ENCODE data around the gene RAB37.

Gene RAB37

GRCh38 chr17:74763565-74764387, 26.7 kb downstream of the RAB37 start:
- no peak overlapping the region for H3K4me3 ChIP-seq (ENCODE audit: control insufficient read depth, low read depth, low read length)

GRCh38 chr17:74764751-74765286, 27.8 kb downstream of the RAB37 start:
- TF ChIP-seq, protein P1, sequence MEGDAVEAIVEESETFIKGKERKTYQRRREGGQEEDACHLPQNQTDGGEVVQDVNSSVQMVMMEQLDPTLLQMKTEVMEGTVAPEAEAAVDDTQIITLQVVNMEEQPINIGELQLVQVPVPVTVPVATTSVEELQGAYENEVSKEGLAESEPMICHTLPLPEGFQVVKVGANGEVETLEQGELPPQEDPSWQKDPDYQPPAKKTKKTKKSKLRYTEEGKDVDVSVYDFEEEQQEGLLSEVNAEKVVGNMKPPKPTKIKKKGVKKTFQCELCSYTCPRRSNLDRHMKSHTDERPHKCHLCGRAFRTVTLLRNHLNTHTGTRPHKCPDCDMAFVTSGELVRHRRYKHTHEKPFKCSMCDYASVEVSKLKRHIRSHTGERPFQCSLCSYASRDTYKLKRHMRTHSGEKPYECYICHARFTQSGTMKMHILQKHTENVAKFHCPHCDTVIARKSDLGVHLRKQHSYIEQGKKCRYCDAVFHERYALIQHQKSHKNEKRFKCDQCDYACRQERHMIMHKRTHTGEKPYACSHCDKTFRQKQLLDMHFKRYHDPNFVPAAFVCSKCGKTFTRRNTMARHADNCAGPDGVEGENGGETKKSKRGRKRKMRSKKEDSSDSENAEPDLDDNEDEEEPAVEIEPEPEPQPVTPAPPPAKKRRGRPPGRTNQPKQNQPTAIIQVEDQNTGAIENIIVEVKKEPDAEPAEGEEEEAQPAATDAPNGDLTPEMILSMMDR (conservative IDR thresholded peaks at IDR 0.05; ENCODE audit: control insufficient read depth, insufficient read depth, low read depth, low read length), result no peak
- H3K4me3 ChIP-seq (ENCODE audit: control insufficient read depth, low read depth, low read length), result no peak overlapping the region
- no peak for DNase-seq (ENCODE audit: low read depth)

More at GRCh38 chr17:74763565-74764387, 26.7 kb downstream of the RAB37 start:
- TF ChIP-seq, protein P1 (conservative IDR thresholded peaks at IDR 0.05; ENCODE audit: control insufficient read depth, insufficient read depth, low read depth, low read length), result no peak
- no peak for DNase-seq (ENCODE audit: low read depth)

DNA sequence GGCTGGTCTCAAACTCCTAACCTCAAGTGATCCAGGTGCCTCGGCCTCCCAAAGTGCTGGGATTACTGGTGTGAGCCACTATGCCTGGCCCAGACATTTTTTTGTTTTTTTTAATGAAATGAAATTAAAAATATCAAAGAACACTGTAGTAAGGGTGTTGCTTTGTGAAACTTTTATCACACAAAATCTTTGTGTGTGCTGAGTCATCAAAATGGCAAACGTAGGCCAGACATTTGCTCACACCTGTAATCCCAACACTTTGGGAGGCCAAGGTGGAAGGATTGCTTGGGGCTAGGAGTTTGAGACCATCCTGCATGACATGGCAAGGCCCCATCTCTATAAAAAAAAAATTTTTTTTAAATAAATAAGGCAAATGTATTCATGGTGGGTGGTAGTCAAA, 29.4 kb downstream of the RAB37 start:
- DNase-seq (ENCODE audit: low read depth), result no peak
- H3K4me3 ChIP-seq (ENCODE audit: control insufficient read depth, low read depth, low read length), result no peak overlapping the region
- TF ChIP-seq, protein P1 (conservative IDR thresholded peaks at IDR 0.05; ENCODE audit: control insufficient read depth, insufficient read depth, low read depth, low read length), result no peak

- no peak overlapping the region for H3K4me3 ChIP-seq (ENCODE audit: control insufficient read depth, low read depth, low read length)
- TF ChIP-seq, protein P1 (conservative IDR thresholded peaks at IDR 0.05; ENCODE audit: control insufficient read depth, insufficient read depth, low read depth, low read length), result no peak
These were observed 30.1 kb downstream of the RAB37 start for GRCh38 chr17:74767111-74767516.

DNA sequence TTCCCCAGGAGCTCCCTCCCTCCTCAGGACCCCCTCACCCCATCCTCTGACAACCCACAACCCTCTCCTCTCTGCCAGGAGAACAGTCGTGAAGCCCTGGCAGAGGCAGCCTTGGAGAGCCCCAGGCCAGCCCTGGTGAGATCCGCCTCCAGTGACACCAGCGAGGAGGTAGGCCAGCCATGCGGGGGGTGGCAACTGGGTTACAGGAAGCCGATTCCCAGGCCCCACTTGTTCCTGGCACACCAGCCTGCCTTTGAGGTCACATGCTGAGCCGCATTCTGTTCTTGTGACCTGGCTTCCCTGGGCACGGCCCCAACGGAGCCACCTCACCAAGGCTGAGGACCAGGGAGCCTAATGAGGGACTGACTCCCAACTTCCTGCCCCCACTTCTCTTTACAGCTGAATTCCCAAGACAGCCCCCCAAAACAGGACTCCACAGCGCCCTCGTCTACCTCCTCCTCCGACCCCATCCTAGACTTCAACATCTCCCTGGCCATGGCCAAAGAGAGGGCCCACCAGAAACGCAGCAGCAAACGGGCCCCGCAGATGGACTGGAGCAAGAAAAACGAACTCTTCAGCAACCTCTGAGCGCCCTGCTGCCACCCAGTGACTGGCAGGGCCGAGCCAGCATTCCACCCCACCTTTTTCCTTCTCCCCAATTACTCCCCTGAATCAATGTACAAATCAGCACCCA, 31.2 kb downstream of the RAB37 start:
- TF ChIP-seq, protein P1 (conservative IDR thresholded peaks at IDR 0.05; ENCODE audit: control insufficient read depth, insufficient read depth, low read depth, low read length), result no peak
- peak; percentile 81 for DNase-seq (ENCODE audit: low read depth)
- H3K4me3 ChIP-seq (ENCODE audit: control insufficient read depth, low read depth, low read length), result no peak overlapping the region

More at GRCh38 chr17:74767111-74767516, 30.1 kb downstream of the RAB37 start:
- no peak for DNase-seq (ENCODE audit: low read depth)

DNA sequence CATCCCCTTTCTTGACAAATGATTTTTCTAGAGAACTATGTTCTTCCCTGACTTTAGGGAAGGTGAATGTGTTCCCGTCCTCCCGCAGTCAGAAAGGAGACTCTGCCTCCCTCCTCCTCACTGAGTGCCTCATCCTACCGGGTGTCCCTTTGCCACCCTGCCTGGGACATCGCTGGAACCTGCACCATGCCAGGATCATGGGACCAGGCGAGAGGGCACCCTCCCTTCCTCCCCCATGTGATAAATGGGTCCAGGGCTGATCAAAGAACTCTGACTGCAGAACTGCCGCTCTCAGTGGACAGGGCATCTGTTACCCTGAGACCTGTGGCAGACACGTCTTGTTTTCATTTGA, 31.7 kb downstream of the RAB37 start:
- TF ChIP-seq, protein P1 (conservative IDR thresholded peaks at IDR 0.05; ENCODE audit: control insufficient read depth, insufficient read depth, low read depth, low read length), result no peak
- no peak for DNase-seq (ENCODE audit: low read depth)
- H3K4me3 ChIP-seq (ENCODE audit: control insufficient read depth, low read depth, low read length), result no peak overlapping the region

All from fibroblast of mammary gland (primary cell).